Measurements from ENCODE around the gene MYO1E. TPM values are rescaled to one million over a fixed set of nuclear protein-coding genes. Genes with fewer than 3 reads are reported as not detected.

The MYO1E gene
- total RNA-seq, 1 experiment from 2014 or later: 83.6 TPM

GRCh38 chr15:59179717-59180116, 193.0 kb downstream of the MYO1E start:
- Mint-ChIP-seq H3K4me1 (peaks cover 8% of the 10 kb centered on the region), H3K4me3 (no peak overlapping the region), H3K27ac (no peak overlapping the region), H3K27me3 (ENCODE audit: low read depth) (no peaks in the 10 kb centered on the region), H3K9me3 (peaks cover 31% of the 10 kb centered on the region), H3K36me3 (peaks cover 40% of the 10 kb centered on the region)
- DNase-seq (ENCODE audit: low spot score) (no peak), ATAC-seq (no peak)
- POLR2A ChIA-PET: no interaction called here
- CTCF ChIA-PET: no interaction called here
- TF ChIP-seq, protein P1, sequence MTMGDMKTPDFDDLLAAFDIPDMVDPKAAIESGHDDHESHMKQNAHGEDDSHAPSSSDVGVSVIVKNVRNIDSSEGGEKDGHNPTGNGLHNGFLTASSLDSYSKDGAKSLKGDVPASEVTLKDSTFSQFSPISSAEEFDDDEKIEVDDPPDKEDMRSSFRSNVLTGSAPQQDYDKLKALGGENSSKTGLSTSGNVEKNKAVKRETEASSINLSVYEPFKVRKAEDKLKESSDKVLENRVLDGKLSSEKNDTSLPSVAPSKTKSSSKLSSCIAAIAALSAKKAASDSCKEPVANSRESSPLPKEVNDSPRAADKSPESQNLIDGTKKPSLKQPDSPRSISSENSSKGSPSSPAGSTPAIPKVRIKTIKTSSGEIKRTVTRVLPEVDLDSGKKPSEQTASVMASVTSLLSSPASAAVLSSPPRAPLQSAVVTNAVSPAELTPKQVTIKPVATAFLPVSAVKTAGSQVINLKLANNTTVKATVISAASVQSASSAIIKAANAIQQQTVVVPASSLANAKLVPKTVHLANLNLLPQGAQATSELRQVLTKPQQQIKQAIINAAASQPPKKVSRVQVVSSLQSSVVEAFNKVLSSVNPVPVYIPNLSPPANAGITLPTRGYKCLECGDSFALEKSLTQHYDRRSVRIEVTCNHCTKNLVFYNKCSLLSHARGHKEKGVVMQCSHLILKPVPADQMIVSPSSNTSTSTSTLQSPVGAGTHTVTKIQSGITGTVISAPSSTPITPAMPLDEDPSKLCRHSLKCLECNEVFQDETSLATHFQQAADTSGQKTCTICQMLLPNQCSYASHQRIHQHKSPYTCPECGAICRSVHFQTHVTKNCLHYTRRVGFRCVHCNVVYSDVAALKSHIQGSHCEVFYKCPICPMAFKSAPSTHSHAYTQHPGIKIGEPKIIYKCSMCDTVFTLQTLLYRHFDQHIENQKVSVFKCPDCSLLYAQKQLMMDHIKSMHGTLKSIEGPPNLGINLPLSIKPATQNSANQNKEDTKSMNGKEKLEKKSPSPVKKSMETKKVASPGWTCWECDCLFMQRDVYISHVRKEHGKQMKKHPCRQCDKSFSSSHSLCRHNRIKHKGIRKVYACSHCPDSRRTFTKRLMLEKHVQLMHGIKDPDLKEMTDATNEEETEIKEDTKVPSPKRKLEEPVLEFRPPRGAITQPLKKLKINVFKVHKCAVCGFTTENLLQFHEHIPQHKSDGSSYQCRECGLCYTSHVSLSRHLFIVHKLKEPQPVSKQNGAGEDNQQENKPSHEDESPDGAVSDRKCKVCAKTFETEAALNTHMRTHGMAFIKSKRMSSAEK (CRISPR knock-in tag; IDR thresholded peaks at IDR 0.05; ENCODE audit: borderline replicate concordance): no peak
- TF ChIP-seq, protein P2, sequence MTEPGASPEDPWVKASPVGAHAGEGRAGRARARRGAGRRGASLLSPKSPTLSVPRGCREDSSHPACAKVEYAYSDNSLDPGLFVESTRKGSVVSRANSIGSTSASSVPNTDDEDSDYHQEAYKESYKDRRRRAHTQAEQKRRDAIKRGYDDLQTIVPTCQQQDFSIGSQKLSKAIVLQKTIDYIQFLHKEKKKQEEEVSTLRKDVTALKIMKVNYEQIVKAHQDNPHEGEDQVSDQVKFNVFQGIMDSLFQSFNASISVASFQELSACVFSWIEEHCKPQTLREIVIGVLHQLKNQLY (CRISPR knock-in tag; IDR thresholded peaks at IDR 0.05): no peak
- TF ChIP-seq NFATC4 (CRISPR knock-in tag; IDR thresholded peaks at IDR 0.05) (no peak), E2F1 (CRISPR knock-in tag; IDR thresholded peaks at IDR 0.05) (no peak), HMGA2 (CRISPR knock-in tag; IDR thresholded peaks at IDR 0.05) (no peak), CREM (CRISPR knock-in tag; IDR thresholded peaks at IDR 0.05) (no peak), AFF4 (CRISPR knock-in tag; IDR thresholded peaks at IDR 0.05; ENCODE audit: borderline replicate concordance) (no peak), HMGXB4 (CRISPR knock-in tag; IDR thresholded peaks at IDR 0.05) (no peak)
- TF ChIP-seq, protein P3, sequence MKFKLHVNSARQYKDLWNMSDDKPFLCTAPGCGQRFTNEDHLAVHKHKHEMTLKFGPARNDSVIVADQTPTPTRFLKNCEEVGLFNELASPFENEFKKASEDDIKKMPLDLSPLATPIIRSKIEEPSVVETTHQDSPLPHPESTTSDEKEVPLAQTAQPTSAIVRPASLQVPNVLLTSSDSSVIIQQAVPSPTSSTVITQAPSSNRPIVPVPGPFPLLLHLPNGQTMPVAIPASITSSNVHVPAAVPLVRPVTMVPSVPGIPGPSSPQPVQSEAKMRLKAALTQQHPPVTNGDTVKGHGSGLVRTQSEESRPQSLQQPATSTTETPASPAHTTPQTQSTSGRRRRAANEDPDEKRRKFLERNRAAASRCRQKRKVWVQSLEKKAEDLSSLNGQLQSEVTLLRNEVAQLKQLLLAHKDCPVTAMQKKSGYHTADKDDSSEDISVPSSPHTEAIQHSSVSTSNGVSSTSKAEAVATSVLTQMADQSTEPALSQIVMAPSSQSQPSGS (CRISPR knock-in tag; IDR thresholded peaks at IDR 0.05; ENCODE audit: borderline replicate concordance, low read depth): no peak
- TF ChIP-seq, protein P4, sequence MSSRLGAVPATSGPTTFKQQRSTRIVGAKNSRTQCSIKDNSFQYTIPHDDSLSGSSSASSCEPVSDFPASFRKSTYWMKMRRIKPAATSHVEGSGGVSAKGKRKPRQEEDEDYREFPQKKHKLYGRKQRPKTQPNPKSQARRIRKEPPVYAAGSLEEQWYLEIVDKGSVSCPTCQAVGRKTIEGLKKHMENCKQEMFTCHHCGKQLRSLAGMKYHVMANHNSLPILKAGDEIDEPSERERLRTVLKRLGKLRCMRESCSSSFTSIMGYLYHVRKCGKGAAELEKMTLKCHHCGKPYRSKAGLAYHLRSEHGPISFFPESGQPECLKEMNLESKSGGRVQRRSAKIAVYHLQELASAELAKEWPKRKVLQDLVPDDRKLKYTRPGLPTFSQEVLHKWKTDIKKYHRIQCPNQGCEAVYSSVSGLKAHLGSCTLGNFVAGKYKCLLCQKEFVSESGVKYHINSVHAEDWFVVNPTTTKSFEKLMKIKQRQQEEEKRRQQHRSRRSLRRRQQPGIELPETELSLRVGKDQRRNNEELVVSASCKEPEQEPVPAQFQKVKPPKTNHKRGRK (CRISPR knock-in tag; IDR thresholded peaks at IDR 0.05; ENCODE audit: borderline replicate concordance): no peak
